K562 (cell line): ENCODE data around the gene HTR2A. TPM values are rescaled to one million over a fixed set of nuclear protein-coding genes. Genes with fewer than 3 reads are reported as not detected.

Experiments used
- CLOCK ChIP-seq: fragments of 250-450 bp; sonication (Bioruptor Pico); IDR thresholded peaks from 2 replicates; pipeline ENCODE4 v1.4.0; 2020; ENCODE audit warnings: mild to moderate bottlenecking, moderate library complexity, borderline replicate concordance
- DPF2 ChIP-seq: fragments of 450-650 bp; IDR thresholded peaks from 2 replicates; pipeline ENCODE4 v1.6.1; 2016
- RFX5 ChIP-seq: IDR thresholded peaks from 2 replicates; pipeline ENCODE4 v1.6.1; 2011; ENCODE audit warnings: low read depth, mild to moderate bottlenecking, improper control_type of control experiment, low read length
- SMAD3 ChIP-seq: fragments of 450-650 bp; formaldehyde crosslinking; conservative IDR thresholded peaks from 2 replicates; pipeline ENCODE4 v1.4.0; 2020; ENCODE audit warnings: mild to moderate bottlenecking
- THAP12 ChIP-seq: fragments of 250-450 bp; sonication (Bioruptor Pico); IDR thresholded peaks from 2 replicates; pipeline ENCODE4 v1.9.0; 2021; ENCODE audit warnings: mild to moderate bottlenecking, inconsistent platforms
- ZFP36 ChIP-seq: fragments of 150-350 bp; IDR thresholded peaks from 2 replicates; pipeline ENCODE4 v1.6.1; 2018; ENCODE audit warnings: low read length, low read depth; ENCODE audit not compliant: partially characterized antibody
- ZMIZ1 ChIP-seq, 2 experiments: fragments of 150-350 bp in 1 of 2; IDR thresholded peaks; 2 replicates each; pipeline ENCODE4 v1.6.1; 2012 to 2016; ENCODE audit warnings: low read depth in 2 of 2, low read length in 2 of 2, mild to moderate bottlenecking in 1 of 2, moderate library complexity in 1 of 2
- ZNF224 ChIP-seq: sonication (generic); formaldehyde crosslinking; IDR thresholded peaks from 2 replicates; pipeline ENCODE4 v1.8.0; 2022; ENCODE audit warnings: mild to moderate bottlenecking, missing genetic modification reagents
- ZNF398 ChIP-seq: fragments of 250-450 bp; sonication (Bioruptor Pico); IDR thresholded peaks from 2 replicates; pipeline ENCODE4 v1.8.0; 2021; ENCODE audit warnings: moderate library complexity, mild to moderate bottlenecking, inconsistent platforms
- ZNF696 ChIP-seq: fragments of 250-450 bp; sonication (Bioruptor Pico); conservative IDR thresholded peaks from 2 replicates; pipeline ENCODE4 v1.4.0; 2020; ENCODE audit warnings: mild to moderate bottlenecking, moderate library complexity
- ZZZ3 ChIP-seq: fragments of 450-650 bp; IDR thresholded peaks from 2 replicates; pipeline ENCODE4 v1.6.1; 2016; ENCODE audit warnings: antibody characterized with exemption, mild to moderate bottlenecking, moderate library complexity
- polyA plus RNA-seq, 8 experiments: library from polyadenylated mRNA; depleted of rRNA in 4 of 8; stranded (reverse) in 5 of 8; unstranded in 3 of 8; fragments of >200 nt; fragmentation: Nextera tagmentation in 2 of 8; fragmentation: Illumina TruSeq in 1 of 8; extraction: Ambion mirVana in 2 of 8; extraction: Trizol in 1 of 8; gene quantifications; 2 replicates each; pipeline versions ENCODE4 v1.2.1 to v1.2.3, GENCODE V29; 2011 to 2014; ENCODE audit warnings: inconsistent platforms in 1 of 8, missing spikeins in 1 of 8
- total RNA-seq, 7 experiments: library from RNA; depleted of rRNA in 6 of 7; stranded (reverse); fragments of >200 nt in 6 of 7; fragmentation: Illumina TruSeq in 2 of 7; extraction: Trizol in 2 of 7; gene quantifications; 2 replicates each; pipeline versions ENCODE4 v1.2.1 to v1.2.3, GENCODE V29; 2011 to 2021; ENCODE audit warnings: low replicate concordance in 1 of 7

HTR2A gene
- total and polyA plus RNA-seq, 9 of the 15 experiments (the other 6 are each of a cell fraction or from before 2014, with no cell fraction given): not detected

- TF ChIP-seq CLOCK (CRISPR knock-in tag) (no peak), ZFP36 (no peak), ZNF398 (no peak), DPF2 (no peak), RFX5 (no peak), ZNF696 (CRISPR knock-in tag) (no peak), ZZZ3 (no peak), ZNF224 (CRISPR knock-in tag) (no peak), THAP12 (CRISPR knock-in tag) (no peak), ZMIZ1 (IDR thresholded peaks at IDR 0.05; ENCODE audit: low read depth in 2 of 2, low read length in 2 of 2) (no peak), SMAD3 (CRISPR knock-in tag) (no peak)
- TF ChIP-seq, all 486 proteins: peak for 0
Observed at GRCh38 chr13:46909042-46909441, 12.2 kb upstream of the HTR2A start (continued).
